Heart left ventricle (tissue), 16 donors: ENCODE measurements around the gene PARN. TPM values are rescaled to one million over a fixed set of nuclear protein-coding genes. Genes with fewer than 3 reads are reported as not detected.

Source experiments
- ATAC-seq, 4 donors: fragments of 200-7000 bp; cut with Tn5 transposase; one replicate each; pipeline ENCODE4 v1.9.1; 2020 to 2022; ENCODE audit warnings: moderate library complexity in 4 of 4, mild to moderate bottlenecking in 3 of 4, moderate number of reproducible peaks in 1 of 4
- DNase-seq, 5 donors: peaks; one replicate each; pipeline ENCODE4 v3.0.0-alpha.2; 2020
- H3K27ac ChIP-seq, 12 donors: fragments of 200-600 bp; sonication (generic) in 4 of 12; one replicate each; pipeline versions ENCODE4 v1.5.0 to v1.8.0; 2016 to 2022; ENCODE audit warnings: mild to moderate bottlenecking in 2 of 12
- H3K27me3 ChIP-seq, 9 donors: fragments of 200-600 bp; sonication (generic) in 2 of 9; one replicate each; pipeline versions ENCODE4 v1.5.1 to v1.8.0; 2016 to 2022; ENCODE audit warnings: mild to moderate bottlenecking in 3 of 9
- H3K36me3 ChIP-seq, 9 donors: fragments of 200-600 bp; sonication (generic) in 2 of 9; one replicate each; pipeline versions ENCODE4 v1.5.0 to v1.8.0; 2018 to 2022; ENCODE audit warnings: mild to moderate bottlenecking in 2 of 9
- H3K4me1 ChIP-seq, 12 donors: fragments of 200-600 bp; sonication (generic) in 4 of 12; one replicate each; pipeline versions ENCODE4 v1.5.0 to v1.8.0; 2016 to 2022; ENCODE audit warnings: mild to moderate bottlenecking in 3 of 12
- H3K4me3 ChIP-seq, 12 donors: fragments of 200-600 bp; sonication (generic) in 4 of 12; one replicate each; pipeline versions ENCODE4 v1.5.0 to v1.8.0; 2017 to 2022; ENCODE audit warnings: mild to moderate bottlenecking in 9 of 12, moderate library complexity in 4 of 12
- H3K9me3 ChIP-seq, 12 donors: fragments of 200-600 bp; sonication (generic) in 4 of 12; one replicate each; pipeline versions ENCODE4 v1.5.0 to v1.8.0; 2016 to 2022; ENCODE audit warnings: mild to moderate bottlenecking in 1 of 12
- CTCF ChIP-seq, 12 donors: fragments of 200-600 bp; sonication (generic) in 4 of 12; IDR thresholded peaks; one replicate each; pipeline versions ENCODE4 v1.5.0 to v1.8.0; 2018 to 2022; ENCODE audit warnings: antibody characterized with exemption in 12 of 12, mild to moderate bottlenecking in 5 of 12
- POLR2A ChIP-seq, 2 donors: fragments of 450-650 bp; IDR thresholded peaks; one replicate each; pipeline ENCODE4 v1.6.1; 2017; ENCODE audit warnings: antibody characterized with exemption in 2 of 2, mild to moderate bottlenecking in 2 of 2, moderate library complexity in 2 of 2
- WGBS, 4 donors: extraction: QIAGEN DNeasy Blood & Tissue Kit in 2 of 4; methylation state at CpG; one replicate each; pipeline versions ENCODE4 v1.1.5 to v1.1.7; 2013 to 2018; 5-methylcytosine and 5-hydroxymethylcytosine counted together
- intact Hi-C, 10 donors: fragments of 100-400 bp; cut with DNase I; formaldehyde crosslinking; loops; one replicate each; pipeline versions ENCODE4 v1.11.1 to v1.14.2; 2022
- polyA plus RNA-seq, 2 donors: library from polyadenylated mRNA; stranded (reverse); fragments of 200-250 nt; gene quantifications; one replicate each; pipeline ENCODE4 v1.2.3, GENCODE V29; 2013
- total RNA-seq, 9 donors: library from RNA; depleted of rRNA in 2 of 9; stranded (reverse); fragments of >200 nt in 2 of 9; fragmentation: NEBNext Ultra II Directional in 3 of 9; extraction: Animal tissue kit (Norgen Biotek cat#: 25700) in 3 of 9; gene quantifications; one replicate each; pipeline versions ENCODE4 v1.1.0 to v1.2.4, GENCODE V29; 2016 to 2023
- donor health status: ischemic (EF 13 %, LVEDD 7.1; RV severe dilation, severe dysfunction).
- donor health status: healthy with polysubstance abuse.
- donor health status: DM: no; HTN: yes; CAD: no.
- donor health status: DM: no; HTN: no; CAD: no.
- donor health status: ischemic (EF 25% LVEDD 6.9; RV normal size, moderate dysfunction).
- donor health status: ischemic (EF 25% LVEDD 5.7; RV mildly dilated, moderate dysfunction).
- donor health status: healthy.
- donor health status: DM: yes; HTN: yes; CAD: no.
- donor health status: ischemic (EF 35%, LVEDD 5.7; RV mildly dilated, moderate dysfunction).
- donor health status: nonischemic (EF 11% LVEDD 7.7; RV severe dilation, severe dysfunction).
- donor health status: DM: yes; HTN: yes; CAD: no.
- donor health status: PGD.
- donor health status: ischemic (EF 29% LVEDD 5.4; RV normal size, mild dysfunction).
- donor health status: nonischemic (EF 23%, LVEDD 6.1; RV moderate dilation, normal function).

The PARN gene
- total and polyA plus RNA-seq, 11 donors: 7.7 to 25.9 (median 19.8) TPM

- no peak overlapping the region for H3K27ac ChIP-seq
- peaks cover 0 to 13% (median 8%) of the 10 kb centered on the region in 12 donors for H3K4me1 ChIP-seq
- H3K4me3 ChIP-seq: no peak overlapping the region
- intact Hi-C loops: loop anchor here in 2 of 10 donors (10.0 kb wide), 2 partner anchors 60 to 80 kb away; no protein-coding TSS in a partner anchor
- H3K36me3 ChIP-seq: no peaks in the 10 kb centered on the region
- ATAC-seq (no peak), DNase-seq (no peak)
- H3K27me3 ChIP-seq: no peaks in the 10 kb centered on the region
- H3K9me3 ChIP-seq: no peaks in the 10 kb centered on the region
- 79 to 92% (median 88%) methylated on average over 3 of the region's 3 CpGs for WGBS, 4 donors
- TF ChIP-seq POLR2A (IDR thresholded peaks at IDR 0.05): no peak
- TF ChIP-seq CTCF (IDR thresholded peaks at IDR 0.05): no peak
These were observed 235.2 kb downstream of the PARN start for GRCh38 chr16:14394834-14395233.

DNA sequence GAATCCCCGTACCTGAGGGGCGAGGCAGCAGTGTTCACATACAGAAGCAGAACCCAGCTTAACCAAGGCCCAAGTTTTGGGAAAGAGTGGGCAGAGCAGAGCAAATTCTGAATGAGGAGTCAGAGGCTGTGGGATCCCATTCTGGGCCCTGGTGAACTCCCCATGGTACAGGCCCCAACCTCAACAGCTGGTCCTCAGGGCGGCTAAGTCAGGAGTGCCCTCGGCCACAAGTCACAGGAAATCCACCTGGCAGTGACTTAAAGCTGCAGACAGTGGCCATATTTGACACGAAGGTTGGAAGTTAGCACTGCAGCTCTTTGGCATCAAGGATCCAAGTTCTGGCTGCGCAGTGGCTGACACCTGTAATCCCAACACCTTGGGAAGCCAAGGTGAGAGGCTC lies 237.1 kb downstream of the PARN start:
- 82 to 91% (median 86%) methylated on average over 6 of the region's 6 CpGs for WGBS, 4 donors
- H3K9me3 ChIP-seq: no peaks in the 10 kb centered on the region
- H3K4me3 ChIP-seq: no peak overlapping the region
- H3K27me3 ChIP-seq: no peaks in the 10 kb centered on the region
- no peak overlapping the region for H3K27ac ChIP-seq
- TF ChIP-seq CTCF (IDR thresholded peaks at IDR 0.05) (no peak), POLR2A (IDR thresholded peaks at IDR 0.05) (no peak)
- H3K36me3 ChIP-seq: no peaks in the 10 kb centered on the region
- ATAC-seq (no peak), DNase-seq (no peak)
- no peaks in the 10 kb centered on the region for H3K4me1 ChIP-seq
- intact Hi-C loops: loop anchor here in 2 of 10 donors (10.0 kb wide), 2 partner anchors 58 to 78 kb away; no protein-coding TSS in a partner anchor

GRCh38 chr16:14389359-14389758 lies 240.7 kb downstream of the PARN start:
- 77 to 100% (median 90%) methylated on average over 1 of the region's 1 CpG for WGBS, 4 donors
- TF ChIP-seq POLR2A (IDR thresholded peaks at IDR 0.05): no peak
- no peak for TF ChIP-seq CTCF (IDR thresholded peaks at IDR 0.05)
- no peak for DNase-seq
- H3K4me1 ChIP-seq: no peaks in the 10 kb centered on the region
- no peak overlapping the region for H3K27ac ChIP-seq
- intact Hi-C loops: no loop called here
- H3K9me3 ChIP-seq: peaks cover 0 to 8% (median 0%) of the 10 kb centered on the region in 12 donors
- H3K4me3 ChIP-seq: no peak overlapping the region
- ATAC-seq: no peak
- no peaks in the 10 kb centered on the region for H3K36me3 ChIP-seq
- no peaks in the 10 kb centered on the region for H3K27me3 ChIP-seq

GRCh38 chr16:14388243-14388642 lies 241.8 kb downstream of the PARN start:
- no peak for DNase-seq
- 72 to 81% (median 79%) methylated on average over 7 of the region's 7 CpGs for WGBS, 4 donors
- Histone ChIP-seq H3K9me3 (peaks cover 0 to 10% (median 0%) of the 10 kb centered on the region in 12 donors), H3K4me3 (no peak overlapping the region), H3K4me1 (no peaks in the 10 kb centered on the region), H3K36me3 (no peaks in the 10 kb centered on the region), H3K27ac (no peak overlapping the region), H3K27me3 (no peaks in the 10 kb centered on the region)
- no peak for TF ChIP-seq POLR2A (IDR thresholded peaks at IDR 0.05)
- TF ChIP-seq CTCF (IDR thresholded peaks at IDR 0.05): no peak
- ATAC-seq: no peak
- intact Hi-C loops: no loop called here
